GM13977 (cell line): ENCODE results near the gene ACMSD.

Source experiments
- DNase-seq: peaks from one replicate; pipeline ENCODE4 v3.0.0; 2012; ENCODE audit warnings: low spot score
- CTCF ChIP-seq: IDR thresholded peaks from 2 replicates; pipeline ENCODE4 v1.5.1; 2012; ENCODE audit warnings: mild to moderate bottlenecking, control low read depth; ENCODE audit not compliant: insufficient read depth; ENCODE audit errors: extremely low read depth, missing control alignments
- in situ Hi-C: fragments of 300-500 bp; cut with MboI; formaldehyde crosslinking; loops from one replicate; pipeline ENCODE4 v1.12.0; 2022; ENCODE audit warnings: low sequenced_read_pairs, low pct_unique_long_range_greater_than_20kb, mixed read lengths, inconsistent platforms; ENCODE audit not compliant: unreplicated experiment

ACMSD gene

GRCh38 chr2:134924912-134925311 is 86.5 kb downstream of the ACMSD start:
- DNase-seq = no peak
- TF ChIP-seq CTCF = no peak
- in situ Hi-C loops = no loop called here

- no peak for TF ChIP-seq CTCF
- no peak for DNase-seq
- in situ Hi-C loops = no loop called here
Observed at GRCh38 chr2:134926231-134926931, 88.0 kb downstream of the ACMSD start.

GRCh38 chr2:134927195-134927594 is 88.8 kb downstream of the ACMSD start:
- in situ Hi-C loops = no loop called here
- no peak for DNase-seq
- TF ChIP-seq CTCF = no peak

- TF ChIP-seq CTCF = no peak
- no peak for DNase-seq
- in situ Hi-C loops = no loop called here
Observed at GRCh38 chr2:134932864-134933526, 94.6 kb downstream of the ACMSD start.

GRCh38 chr2:134933732-134934131 is 95.3 kb downstream of the ACMSD start:
- in situ Hi-C loops = no loop called here
- TF ChIP-seq CTCF = no peak
- no peak for DNase-seq

GRCh38 chr2:134934150-134934549 is 95.7 kb downstream of the ACMSD start:
- no peak for DNase-seq
- TF ChIP-seq CTCF = no peak
- in situ Hi-C loops = no loop called here
